ENCODE measurements around the gene SH3GL3.

DNA sequence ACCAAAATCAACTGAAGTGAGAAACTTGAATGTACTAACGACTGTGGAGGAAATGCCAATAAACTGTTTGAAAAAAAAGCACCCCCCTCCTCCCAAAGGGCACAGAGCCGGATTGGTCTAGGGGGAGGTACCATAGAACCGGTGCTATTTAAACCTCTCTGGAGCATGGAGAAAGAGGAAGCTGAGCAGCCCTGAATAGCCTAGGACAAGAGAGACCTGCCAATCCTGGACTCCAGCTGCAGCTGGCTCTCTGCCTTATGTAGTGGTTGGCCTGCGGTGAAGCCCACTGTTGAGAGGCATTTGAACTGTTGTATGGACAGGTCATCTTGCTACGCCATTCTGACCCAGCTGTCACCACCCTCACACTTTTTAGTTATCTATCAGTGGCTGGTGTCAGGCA, 1.5 kb upstream of the SH3GL3 start:
- TF ChIP-seq, protein P1, sequence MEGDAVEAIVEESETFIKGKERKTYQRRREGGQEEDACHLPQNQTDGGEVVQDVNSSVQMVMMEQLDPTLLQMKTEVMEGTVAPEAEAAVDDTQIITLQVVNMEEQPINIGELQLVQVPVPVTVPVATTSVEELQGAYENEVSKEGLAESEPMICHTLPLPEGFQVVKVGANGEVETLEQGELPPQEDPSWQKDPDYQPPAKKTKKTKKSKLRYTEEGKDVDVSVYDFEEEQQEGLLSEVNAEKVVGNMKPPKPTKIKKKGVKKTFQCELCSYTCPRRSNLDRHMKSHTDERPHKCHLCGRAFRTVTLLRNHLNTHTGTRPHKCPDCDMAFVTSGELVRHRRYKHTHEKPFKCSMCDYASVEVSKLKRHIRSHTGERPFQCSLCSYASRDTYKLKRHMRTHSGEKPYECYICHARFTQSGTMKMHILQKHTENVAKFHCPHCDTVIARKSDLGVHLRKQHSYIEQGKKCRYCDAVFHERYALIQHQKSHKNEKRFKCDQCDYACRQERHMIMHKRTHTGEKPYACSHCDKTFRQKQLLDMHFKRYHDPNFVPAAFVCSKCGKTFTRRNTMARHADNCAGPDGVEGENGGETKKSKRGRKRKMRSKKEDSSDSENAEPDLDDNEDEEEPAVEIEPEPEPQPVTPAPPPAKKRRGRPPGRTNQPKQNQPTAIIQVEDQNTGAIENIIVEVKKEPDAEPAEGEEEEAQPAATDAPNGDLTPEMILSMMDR (IDR thresholded peaks at IDR 0.05), result no peak
- TF ChIP-seq POLR2A (IDR thresholded peaks at IDR 0.05), result no peak

Data from Peyer's patch (tissue), 4 donors.